Endothelial cell of umbilical vein (primary cell): ENCODE results near the gene ATP2B2. TPM values are rescaled to one million over a fixed set of nuclear protein-coding genes. Genes with fewer than 3 reads are reported as not detected.

ENCODE experiments used
- BruUV-seq: library from RNA; stranded (reverse); fragments of 400-500 nt; replicated peaks from 2 replicates; lab custom pipeline; 2021; lab: Mats Ljungman, UMichigan
- CTCF ChIA-PET: fragments of 300-600, 350-600 bp; sonication (Branson Sonifier 250); formaldehyde crosslinking; loops from one replicate; lab custom pipeline; 2021; ENCODE audit warnings: antibody characterized with exemption, inconsistent platforms; lab: Charles Lee
- POLR2A ChIA-PET: fragments of 300-600, 350-600 bp; sonication (Branson Sonifier 250); formaldehyde crosslinking; loops from one replicate; lab custom pipeline; 2021; ENCODE audit warnings: antibody characterized with exemption, inconsistent platforms; lab: Charles Lee
- DNase-seq: peaks from one replicate; pipeline ENCODE4 v3.0.0-alpha.2; 2011; ENCODE audit warnings: low read depth, low spot score
- FAIRE-seq: peaks from 2 replicates; lab custom pipeline; 2011; peaks lifted over from hg19 to GRCh38; lab: Jason Lieb, UNC
- H2AFZ ChIP-seq: 2 replicates; pipeline ENCODE4 v1.6.0; 2012; ENCODE audit warnings: low read depth, low read length, control low read depth, inconsistent platforms
- H3K27ac ChIP-seq: 2 replicates; pipeline ENCODE4 v1.5.1; 2011; ENCODE audit warnings: low read depth, mild to moderate bottlenecking, control low read depth, low read length, moderate library complexity; ENCODE audit not compliant: insufficient read depth
- H3K27me3 ChIP-seq, 2 experiments: 2 replicates each; pipeline versions ENCODE4 v1.6.0 to v1.6.1; 2011; ENCODE audit warnings: low read length in 2 of 2, mixed read lengths in 1 of 2; ENCODE audit not compliant: control insufficient read depth in 2 of 2, insufficient read depth in 2 of 2
- H3K36me3 ChIP-seq, 2 experiments: 2 replicates in 1 of 2; 3 replicates in 1 of 2; pipeline ENCODE4 v1.5.1; 2011; ENCODE audit warnings: low read length in 2 of 2, mild to moderate bottlenecking in 1 of 2, moderate library complexity in 1 of 2; ENCODE audit not compliant: control insufficient read depth in 2 of 2, insufficient read depth in 2 of 2; ENCODE audit errors: extremely low read depth in 1 of 2
- H3K4me1 ChIP-seq: 3 replicates; pipeline ENCODE4 v1.5.1; 2011; ENCODE audit warnings: mild to moderate bottlenecking, low read length; ENCODE audit not compliant: control insufficient read depth, insufficient read depth; ENCODE audit errors: extremely low read depth
- H3K4me2 ChIP-seq: 2 replicates; pipeline ENCODE4 v1.6.1; 2011; ENCODE audit warnings: low read length, control low read depth, mixed read lengths; ENCODE audit not compliant: insufficient read depth
- H3K4me3 ChIP-seq, 3 experiments: fragments of 200-600 bp in 1 of 3; sonication (generic), shearing (Covaris generic) in 1 of 3; replicated peaks in 1 of 3; 2 replicates each; pipeline ENCODE4 v1.5.1; 2011 to 2016; ENCODE audit warnings: control low read depth in 3 of 3, low read length in 3 of 3, mild to moderate bottlenecking in 2 of 3, inconsistent platforms in 1 of 3, low read depth in 1 of 3, moderate library complexity in 1 of 3; ENCODE audit not compliant: insufficient read depth in 1 of 3
- H3K79me2 ChIP-seq: 2 replicates; pipeline ENCODE4 v1.6.0; 2012; ENCODE audit warnings: low read length, inconsistent platforms; ENCODE audit not compliant: control insufficient read depth, insufficient read depth
- H3K9ac ChIP-seq: replicated peaks from 2 replicates; pipeline ENCODE3; 2011; ENCODE audit warnings: low read length, control low read depth; ENCODE audit not compliant: insufficient read depth; ENCODE audit errors: extremely low read depth
- H3K9me1 ChIP-seq: replicated peaks from 3 replicates; pipeline ENCODE4 v1.6.0; 2011; ENCODE audit warnings: mild to moderate bottlenecking, low read length; ENCODE audit not compliant: control insufficient read depth, insufficient read depth; ENCODE audit errors: extremely low read depth
- H3K9me3 ChIP-seq: replicated peaks from 2 replicates; pipeline ENCODE4 v1.5.1; 2012; ENCODE audit warnings: low read length, inconsistent platforms; ENCODE audit not compliant: control insufficient read depth, insufficient read depth
- H4K20me1 ChIP-seq: replicated peaks from 2 replicates; pipeline ENCODE3; 2011; ENCODE audit warnings: mild to moderate bottlenecking, low read length; ENCODE audit not compliant: control insufficient read depth, insufficient read depth; ENCODE audit errors: extremely low read depth
- EZH2 ChIP-seq: IDR thresholded peaks from 2 replicates; pipeline ENCODE4 v1.6.1; 2012; ENCODE audit warnings: borderline replicate concordance, low read depth, mild to moderate bottlenecking, moderate library complexity, low read length, inconsistent platforms; ENCODE audit not compliant: severe bottlenecking
- FOS ChIP-seq: IDR thresholded peaks from 2 replicates; pipeline ENCODE4 v1.6.1; 2011; ENCODE audit warnings: mild to moderate bottlenecking, low read length, moderate library complexity, borderline replicate concordance; ENCODE audit not compliant: insufficient read depth
- GATA2 ChIP-seq: IDR thresholded peaks from 2 replicates; pipeline ENCODE4 v1.7.0; 2011; ENCODE audit warnings: low read depth, mild to moderate bottlenecking, moderate library complexity, mixed read lengths, low read length; ENCODE audit not compliant: insufficient read length, insufficient read depth
- JUN ChIP-seq: IDR thresholded peaks from 2 replicates; pipeline ENCODE4 v1.6.1; 2011; ENCODE audit warnings: borderline replicate concordance, low read depth; ENCODE audit not compliant: insufficient read length, insufficient read depth
- MYC ChIP-seq: IDR thresholded peaks from one replicate; pipeline ENCODE4 v1.6.1; 2011; ENCODE audit warnings: mild to moderate bottlenecking, low read depth, low read length
- POLR2A ChIP-seq: IDR thresholded peaks from 2 replicates; pipeline ENCODE4 v1.6.1; 2012; ENCODE audit warnings: low read depth, mild to moderate bottlenecking, control low read depth, low read length
- POLR2AphosphoS5 ChIP-seq: IDR thresholded peaks from 2 replicates; pipeline ENCODE4 v1.6.1; 2012; ENCODE audit warnings: low read depth, mild to moderate bottlenecking, control low read depth, low read length, moderate library complexity; ENCODE audit not compliant: insufficient read depth
- dilution Hi-C: fragments of 300-500 bp; cut with MboI; formaldehyde crosslinking; loops from one replicate; pipeline ENCODE4 v1.15.0; 2019; ENCODE audit warnings: low sequenced_read_pairs; ENCODE audit not compliant: extremely low pct_ligation_motif_present
- intact Hi-C: fragments of 100-400 bp; cut with micrococcal nuclease; formaldehyde crosslinking; loops from one replicate; pipeline ENCODE4 v1.10.0; 2022
- polyA plus RNA-seq, 4 experiments: library from polyadenylated mRNA; depleted of rRNA in 3 of 4; stranded (reverse) in 3 of 4; unstranded in 1 of 4; fragments of >200 nt; gene quantifications; 2 replicates each; pipeline versions ENCODE4 v1.2.1 to v1.2.3, GENCODE V29; 2011 to 2012; ENCODE audit warnings: missing spikeins in 1 of 4
- total RNA-seq: library from RNA; stranded (reverse); gene quantifications from 2 replicates; pipeline ENCODE4 v1.2.3, GENCODE V29; 2021
- TF ChIP-seq, protein P1 (sequence below): IDR thresholded peaks from 2 replicates; pipeline ENCODE4 v1.6.1; 2011; ENCODE audit not compliant: insufficient read depth, insufficient read length
- TF ChIP-seq, protein P2 (sequence below), 2 donors: IDR thresholded peaks; 1 replicate in 1 of 2; 2 replicates in 1 of 2; pipeline ENCODE4 v1.5.1; 2011; ENCODE audit warnings: low read length in 2 of 2, mild to moderate bottlenecking in 2 of 2, moderate library complexity in 2 of 2, control low read depth in 1 of 2, inconsistent platforms in 1 of 2, low read depth in 1 of 2; ENCODE audit not compliant: insufficient read depth in 1 of 2; ENCODE audit errors: extremely low read depth in 1 of 2

The ATP2B2 gene
- total and polyA plus RNA-seq, 2 donors (not counting 3 experiments of a cell fraction or from before 2014, with no cell fraction given), result not detected

- H3K9me3 ChIP-seq, result no peaks in the 10 kb centered on the region
- POLR2A ChIA-PET, result no interaction called here
- no peaks in the 10 kb centered on the region for H3K9me1 ChIP-seq
- H3K27ac ChIP-seq, result no peak overlapping the region
- TF ChIP-seq, protein P1, sequence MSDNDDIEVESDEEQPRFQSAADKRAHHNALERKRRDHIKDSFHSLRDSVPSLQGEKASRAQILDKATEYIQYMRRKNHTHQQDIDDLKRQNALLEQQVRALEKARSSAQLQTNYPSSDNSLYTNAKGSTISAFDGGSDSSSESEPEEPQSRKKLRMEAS, result no peak
- no peak for TF ChIP-seq FOS
- no peak for TF ChIP-seq POLR2AphosphoS5
- TF ChIP-seq EZH2, result no peak
- TF ChIP-seq MYC, result no peak
- TF ChIP-seq JUN, result no peak
- no peak for TF ChIP-seq POLR2A
- CTCF ChIA-PET, result interaction anchor here (1.5 kb wide), 1 partner anchor 66 kb away, joined by 3 read pairs; no protein-coding TSS in a partner anchor
- FAIRE-seq (no peak), DNase-seq (no peak)
- intact Hi-C loops (no loop called here), dilution Hi-C loops (no loop called here)
- H3K4me3 ChIP-seq, result no peak overlapping the region
- no peak overlapping the region for H3K4me2 ChIP-seq
- no peak overlapping the region for H2AFZ ChIP-seq
- H3K36me3 ChIP-seq, result no peaks in the 10 kb centered on the region
- H4K20me1 ChIP-seq, result no peaks in the 10 kb centered on the region
- H3K9ac ChIP-seq, result no peak overlapping the region
- no peaks in the 10 kb centered on the region for H3K27me3 ChIP-seq
- no peaks in the 10 kb centered on the region for H3K79me2 ChIP-seq
- no peaks in the 10 kb centered on the region for H3K4me1 ChIP-seq
- BruUV-seq, result no TSS peak
Measured at GRCh38 chr3:10379961-10380360, 125.4 kb downstream of the ATP2B2 start.

DNA sequence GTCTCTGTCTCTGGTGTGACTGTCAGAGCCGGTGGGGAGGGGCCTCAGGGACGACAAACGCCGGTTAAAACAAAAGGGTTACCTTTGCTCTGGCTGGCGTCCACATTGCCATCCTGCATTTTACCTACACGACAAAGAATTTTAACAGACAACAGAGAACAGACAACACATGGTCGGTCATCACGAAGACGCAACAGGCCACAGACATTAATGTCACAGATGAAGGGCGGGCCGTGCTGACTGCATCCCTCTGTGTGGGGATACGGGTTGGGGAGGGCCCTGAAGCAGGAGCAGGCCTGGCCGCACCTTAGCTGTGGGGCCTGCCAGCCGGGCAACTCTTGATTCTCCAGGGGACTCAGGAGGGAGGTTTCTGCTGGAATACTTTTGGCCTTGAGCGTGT lies 126.2 kb downstream of the ATP2B2 start:
- no TSS peak for BruUV-seq
- no peaks in the 10 kb centered on the region for H3K9me1 ChIP-seq
- H3K9ac ChIP-seq, result no peak overlapping the region
- dilution Hi-C loops (no loop called here), intact Hi-C loops (no loop called here)
- no peak overlapping the region for H3K4me2 ChIP-seq
- FAIRE-seq, result no peak
- no peaks in the 10 kb centered on the region for H4K20me1 ChIP-seq
- H3K36me3 ChIP-seq, result no peaks in the 10 kb centered on the region
- no peak for DNase-seq
- TF ChIP-seq, protein P1, result no peak
- no peak for TF ChIP-seq GATA2
- no peak for TF ChIP-seq EZH2
- no peak for TF ChIP-seq JUN
- TF ChIP-seq, protein P2, sequence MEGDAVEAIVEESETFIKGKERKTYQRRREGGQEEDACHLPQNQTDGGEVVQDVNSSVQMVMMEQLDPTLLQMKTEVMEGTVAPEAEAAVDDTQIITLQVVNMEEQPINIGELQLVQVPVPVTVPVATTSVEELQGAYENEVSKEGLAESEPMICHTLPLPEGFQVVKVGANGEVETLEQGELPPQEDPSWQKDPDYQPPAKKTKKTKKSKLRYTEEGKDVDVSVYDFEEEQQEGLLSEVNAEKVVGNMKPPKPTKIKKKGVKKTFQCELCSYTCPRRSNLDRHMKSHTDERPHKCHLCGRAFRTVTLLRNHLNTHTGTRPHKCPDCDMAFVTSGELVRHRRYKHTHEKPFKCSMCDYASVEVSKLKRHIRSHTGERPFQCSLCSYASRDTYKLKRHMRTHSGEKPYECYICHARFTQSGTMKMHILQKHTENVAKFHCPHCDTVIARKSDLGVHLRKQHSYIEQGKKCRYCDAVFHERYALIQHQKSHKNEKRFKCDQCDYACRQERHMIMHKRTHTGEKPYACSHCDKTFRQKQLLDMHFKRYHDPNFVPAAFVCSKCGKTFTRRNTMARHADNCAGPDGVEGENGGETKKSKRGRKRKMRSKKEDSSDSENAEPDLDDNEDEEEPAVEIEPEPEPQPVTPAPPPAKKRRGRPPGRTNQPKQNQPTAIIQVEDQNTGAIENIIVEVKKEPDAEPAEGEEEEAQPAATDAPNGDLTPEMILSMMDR (IDR thresholded peaks at IDR 0.05; ENCODE audit: extremely low read depth in 1 of 2, insufficient read depth in 1 of 2, low read depth in 1 of 2, low read length in 2 of 2), result no peak
- no peak for TF ChIP-seq POLR2AphosphoS5
- TF ChIP-seq FOS, result no peak
- no peak for TF ChIP-seq POLR2A
- no peak overlapping the region for H2AFZ ChIP-seq
- no peaks in the 10 kb centered on the region for H3K4me1 ChIP-seq
- no peak overlapping the region for H3K27ac ChIP-seq
- ChIA-PET POLR2A (no interaction called here), CTCF (interaction anchor here (1.5 kb wide), 1 partner anchor 67 kb away, joined by 3 read pairs; no protein-coding TSS in a partner anchor)
- no peaks in the 10 kb centered on the region for H3K27me3 ChIP-seq
- H3K9me3 ChIP-seq, result no peaks in the 10 kb centered on the region
- H3K4me3 ChIP-seq, result no peak overlapping the region
- no peaks in the 10 kb centered on the region for H3K79me2 ChIP-seq
